Upper lobe of right lung (tissue), 1 donor: Measurements from ENCODE around the gene WBP2. TPM values are rescaled to one million over a fixed set of nuclear protein-coding genes. Genes with fewer than 3 reads are reported as not detected.

Experiments
- ATAC-seq: fragments of 200-7000 bp; cut with Tn5 transposase; one replicate; pipeline ENCODE4 v1.9.1; 2020; ENCODE audit warnings: mild to moderate bottlenecking, moderate library complexity
- DNase-seq: peaks from one replicate; pipeline ENCODE4 v3.0.0-alpha.2; 2020
- H3K27ac ChIP-seq: fragments of 200-600 bp; one replicate; pipeline ENCODE4 v1.8.0; 2022
- H3K27me3 ChIP-seq: fragments of 200-600 bp; one replicate; pipeline ENCODE4 v1.8.0; 2022; ENCODE audit warnings: mild to moderate bottlenecking
- H3K36me3 ChIP-seq: fragments of 200-600 bp; one replicate; pipeline ENCODE4 v1.8.0; 2022
- H3K4me1 ChIP-seq: fragments of 200-600 bp; one replicate; pipeline ENCODE4 v1.8.0; 2022
- H3K4me3 ChIP-seq: fragments of 200-600 bp; one replicate; pipeline ENCODE4 v1.8.0; 2022; ENCODE audit warnings: mild to moderate bottlenecking
- H3K9me3 ChIP-seq: fragments of 200-600 bp; one replicate; pipeline ENCODE4 v1.8.0; 2022
- intact Hi-C: fragments of 100-400 bp; cut with DNase I; formaldehyde crosslinking; loops from one replicate; pipeline ENCODE4 v1.11.0; 2022
- total RNA-seq: library from RNA; stranded (reverse); fragmentation: NEBNext Ultra II Directional; extraction: Animal tissue kit (Norgen Biotek cat#: 25700); gene quantifications from one replicate; pipeline ENCODE4 v1.2.1, GENCODE V29; 2021
- TF ChIP-seq, protein P1 (sequence below): fragments of 200-600 bp; IDR thresholded peaks from one replicate; pipeline ENCODE4 v1.8.0; 2022; ENCODE audit warnings: antibody characterized with exemption
- donor health status: DM: no; HTN: yes; CAD: no; lungs with severe emphysema.

Gene WBP2
- total RNA-seq, 1 donor from 2014 or later = 156 TPM

DNA sequence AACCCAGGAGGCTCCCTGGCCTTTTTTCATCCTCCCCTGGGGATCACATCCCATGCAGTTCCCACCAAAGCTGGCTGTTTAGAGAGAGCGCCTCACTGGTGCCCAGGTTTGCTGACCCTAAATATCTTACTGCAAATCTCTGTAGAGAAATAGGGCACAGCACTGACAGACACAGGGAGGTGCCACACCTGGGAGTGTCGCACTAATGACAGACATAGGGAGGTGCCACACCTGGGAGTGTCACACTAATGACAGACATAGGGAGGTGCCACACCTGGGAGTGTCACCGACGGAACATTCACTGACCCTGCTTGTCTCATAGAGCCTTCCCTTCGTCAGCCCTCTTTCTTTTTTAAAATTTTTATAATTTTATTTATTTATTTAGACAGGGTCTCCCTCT, 44.9 kb downstream of the WBP2 start:
- ATAC-seq (no peak), DNase-seq (no peak)
- H3K27me3 ChIP-seq = no peaks in the 10 kb centered on the region
- H3K27ac ChIP-seq = no peak overlapping the region
- no peaks in the 10 kb centered on the region for H3K9me3 ChIP-seq
- TF ChIP-seq, protein P1, sequence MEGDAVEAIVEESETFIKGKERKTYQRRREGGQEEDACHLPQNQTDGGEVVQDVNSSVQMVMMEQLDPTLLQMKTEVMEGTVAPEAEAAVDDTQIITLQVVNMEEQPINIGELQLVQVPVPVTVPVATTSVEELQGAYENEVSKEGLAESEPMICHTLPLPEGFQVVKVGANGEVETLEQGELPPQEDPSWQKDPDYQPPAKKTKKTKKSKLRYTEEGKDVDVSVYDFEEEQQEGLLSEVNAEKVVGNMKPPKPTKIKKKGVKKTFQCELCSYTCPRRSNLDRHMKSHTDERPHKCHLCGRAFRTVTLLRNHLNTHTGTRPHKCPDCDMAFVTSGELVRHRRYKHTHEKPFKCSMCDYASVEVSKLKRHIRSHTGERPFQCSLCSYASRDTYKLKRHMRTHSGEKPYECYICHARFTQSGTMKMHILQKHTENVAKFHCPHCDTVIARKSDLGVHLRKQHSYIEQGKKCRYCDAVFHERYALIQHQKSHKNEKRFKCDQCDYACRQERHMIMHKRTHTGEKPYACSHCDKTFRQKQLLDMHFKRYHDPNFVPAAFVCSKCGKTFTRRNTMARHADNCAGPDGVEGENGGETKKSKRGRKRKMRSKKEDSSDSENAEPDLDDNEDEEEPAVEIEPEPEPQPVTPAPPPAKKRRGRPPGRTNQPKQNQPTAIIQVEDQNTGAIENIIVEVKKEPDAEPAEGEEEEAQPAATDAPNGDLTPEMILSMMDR = no peak
- no peaks in the 10 kb centered on the region for H3K4me1 ChIP-seq
- H3K4me3 ChIP-seq = no peak overlapping the region
- peaks cover 51% of the 10 kb centered on the region for H3K36me3 ChIP-seq
- intact Hi-C loops = no loop called here

DNA sequence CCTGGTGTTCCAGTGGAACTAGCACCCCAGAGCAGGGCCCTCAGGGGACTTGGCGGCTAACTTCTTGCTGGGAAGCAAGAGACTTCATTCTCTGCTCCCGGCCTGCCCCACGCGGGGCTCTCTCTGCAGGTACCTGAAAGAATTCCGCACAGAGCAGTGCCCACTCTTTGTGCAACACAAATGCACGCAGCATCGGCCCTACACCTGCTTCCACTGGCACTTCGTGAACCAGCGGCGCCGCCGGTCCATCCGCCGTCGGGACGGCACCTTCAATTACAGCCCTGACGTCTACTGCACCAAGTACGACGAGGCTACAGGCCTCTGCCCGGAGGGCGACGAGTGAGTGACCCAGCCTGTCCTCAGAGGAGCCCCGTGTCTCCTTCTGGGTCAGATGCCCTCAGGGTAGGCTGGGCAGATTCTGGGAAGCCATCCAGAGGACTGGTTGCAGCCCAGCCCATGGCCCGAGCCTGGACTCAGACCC, 45.5 kb downstream of the WBP2 start:
- Histone ChIP-seq H3K27me3 (no peaks in the 10 kb centered on the region), H3K27ac (no peak overlapping the region), H3K9me3 (no peaks in the 10 kb centered on the region), H3K4me3 (no peak overlapping the region), H3K4me1 (no peaks in the 10 kb centered on the region), H3K36me3 (peaks cover 46% of the 10 kb centered on the region)
- intact Hi-C loops = no loop called here
- no peak for DNase-seq
- TF ChIP-seq, protein P1 = no peak
- peak; percentile 8 for ATAC-seq

DNA sequence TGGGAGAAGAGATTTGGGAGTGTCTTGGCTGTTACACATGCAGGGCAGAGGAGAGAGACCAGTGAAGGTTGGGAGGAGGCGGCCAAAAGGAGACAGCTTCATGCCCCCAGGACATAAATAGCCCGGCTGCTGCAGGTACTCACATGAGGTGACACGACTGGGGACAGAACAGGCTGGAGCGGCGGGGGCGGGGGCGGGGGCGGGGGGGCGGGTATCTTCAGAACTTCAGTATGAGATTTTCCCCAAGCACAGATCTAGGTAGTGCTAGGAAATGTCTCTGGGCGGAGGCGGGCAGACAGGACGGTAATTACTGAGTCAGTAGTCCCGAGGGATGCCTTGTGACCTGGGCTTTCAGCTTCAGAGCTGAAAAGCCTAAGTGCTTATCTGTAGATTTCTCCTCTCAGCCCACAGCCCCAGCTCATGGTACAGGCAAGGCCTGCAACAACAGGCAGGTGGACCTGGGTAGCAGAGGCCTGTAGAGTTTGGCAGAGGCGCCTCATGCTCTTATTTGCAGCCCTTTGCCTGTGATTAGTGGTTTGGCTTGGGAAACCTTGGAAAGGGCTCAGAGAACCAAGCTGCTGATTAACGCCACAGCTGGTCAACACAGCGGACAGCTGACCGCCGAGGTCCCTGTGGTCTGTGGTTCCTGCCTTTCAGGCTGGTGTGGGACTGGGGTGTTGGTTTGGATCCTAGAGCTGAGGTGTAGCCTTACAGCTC, 46.1 kb downstream of the WBP2 start:
- DNase-seq (no peak), ATAC-seq (no peak)
- H3K27ac ChIP-seq = no peak overlapping the region
- peaks cover 41% of the 10 kb centered on the region for H3K36me3 ChIP-seq
- H3K9me3 ChIP-seq = no peaks in the 10 kb centered on the region
- no peaks in the 10 kb centered on the region for H3K27me3 ChIP-seq
- H3K4me3 ChIP-seq = no peak overlapping the region
- intact Hi-C loops = no loop called here
- TF ChIP-seq, protein P1 = no peak
- no peaks in the 10 kb centered on the region for H3K4me1 ChIP-seq

DNA sequence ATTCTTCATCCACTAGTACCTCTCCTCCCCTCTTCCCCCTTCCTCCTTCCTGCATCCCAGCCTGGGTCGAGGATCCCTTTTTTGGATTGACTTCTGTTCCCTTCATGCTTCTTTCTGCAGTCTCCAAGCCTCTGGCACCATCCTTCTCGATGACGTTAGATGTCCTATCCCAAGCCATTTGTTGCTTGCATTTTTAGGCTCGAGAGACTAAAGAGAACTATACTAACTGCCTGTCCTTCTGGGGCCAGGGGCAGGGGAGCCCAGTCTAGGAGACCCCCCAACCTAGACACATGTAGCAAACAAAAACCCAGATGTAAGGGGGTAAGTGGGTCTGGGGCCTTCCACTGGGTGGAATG, 46.6 kb downstream of the WBP2 start:
- peaks cover 36% of the 10 kb centered on the region for H3K36me3 ChIP-seq
- TF ChIP-seq, protein P1 = no peak
- H3K27ac ChIP-seq = no peak overlapping the region
- no peaks in the 10 kb centered on the region for H3K27me3 ChIP-seq
- DNase-seq = no peak
- no peak overlapping the region for H3K4me3 ChIP-seq
- ATAC-seq = no peak
- H3K9me3 ChIP-seq = no peaks in the 10 kb centered on the region
- no peaks in the 10 kb centered on the region for H3K4me1 ChIP-seq
- intact Hi-C loops = no loop called here

DNA sequence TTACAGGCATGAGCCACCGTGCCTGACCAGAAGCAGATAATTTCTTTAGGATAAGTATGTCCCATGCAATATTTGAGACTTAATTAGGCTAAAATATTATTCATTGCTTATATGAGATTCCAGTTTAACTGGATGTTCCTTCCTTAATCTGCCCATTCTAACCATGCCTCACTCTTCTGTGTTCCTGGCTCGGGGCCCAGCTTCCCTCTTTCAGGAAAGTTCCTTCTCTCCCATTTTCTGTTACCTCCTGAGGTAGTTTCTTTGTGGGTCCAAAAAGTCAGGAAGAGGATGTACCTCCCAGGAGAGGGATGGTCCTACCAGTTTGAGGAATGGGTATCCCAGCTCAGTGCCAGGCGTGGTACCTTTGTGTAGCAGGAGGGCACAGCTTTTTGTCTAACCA, 47.3 kb downstream of the WBP2 start:
- DNase-seq (no peak), ATAC-seq (no peak)
- intact Hi-C loops = no loop called here
- H3K27ac ChIP-seq = no peak overlapping the region
- H3K4me3 ChIP-seq = no peak overlapping the region
- no peaks in the 10 kb centered on the region for H3K4me1 ChIP-seq
- peaks cover 29% of the 10 kb centered on the region for H3K36me3 ChIP-seq
- no peaks in the 10 kb centered on the region for H3K27me3 ChIP-seq
- TF ChIP-seq, protein P1 = no peak
- H3K9me3 ChIP-seq = no peaks in the 10 kb centered on the region
